Fibroblast of lung (primary cell): ENCODE data around the gene PRKCQ. TPM values are rescaled to one million over a fixed set of nuclear protein-coding genes. Genes with fewer than 3 reads are reported as not detected.

Experiments
- DNase-seq, 2 donors: peaks; one replicate each; pipeline versions ENCODE4 v3.0.0 to v3.0.0-alpha.2; 2010; ENCODE audit warnings: low read depth in 2 of 2
- H2AFZ ChIP-seq: 2 replicates; pipeline ENCODE4 v1.5.1; 2012; ENCODE audit warnings: low read length, control low read depth, inconsistent platforms
- H3K27ac ChIP-seq: 2 replicates; pipeline ENCODE4 v1.5.1; 2011; ENCODE audit warnings: low read length, control low read depth; ENCODE audit not compliant: insufficient read depth
- H3K27me3 ChIP-seq: 2 replicates; pipeline ENCODE4 v1.5.1; 2011; ENCODE audit warnings: mild to moderate bottlenecking, low read length; ENCODE audit not compliant: control insufficient read depth, insufficient read depth
- H3K36me3 ChIP-seq: 2 replicates; pipeline ENCODE4 v1.5.1; 2011; ENCODE audit warnings: low read length; ENCODE audit not compliant: control insufficient read depth, insufficient read depth
- H3K4me1 ChIP-seq: 2 replicates; pipeline ENCODE4 v1.5.1; 2011; ENCODE audit warnings: low read length; ENCODE audit not compliant: control insufficient read depth, insufficient read depth; ENCODE audit errors: extremely low read depth
- H3K4me2 ChIP-seq: 2 replicates; pipeline ENCODE4 v1.5.1; 2011; ENCODE audit warnings: low read length, control low read depth; ENCODE audit not compliant: insufficient read depth; ENCODE audit errors: extremely low read depth
- H3K4me3 ChIP-seq, 4 experiments: fragments of 200-600 bp in 1 of 4; sonication (generic) in 1 of 4; replicated peaks in 1 of 4; 2 replicates each; pipeline ENCODE4 v1.5.1; 2011 to 2016; ENCODE audit warnings: low read length in 4 of 4, low read depth in 3 of 4, mild to moderate bottlenecking in 3 of 4, control low read depth in 2 of 4, inconsistent platforms in 1 of 4, mixed read lengths in 1 of 4; ENCODE audit not compliant: insufficient read depth in 1 of 4; ENCODE audit errors: control extremely low read depth in 1 of 4
- H3K79me2 ChIP-seq: 2 replicates; pipeline ENCODE4 v1.5.1; 2012; ENCODE audit warnings: mild to moderate bottlenecking, low read length, inconsistent platforms; ENCODE audit not compliant: control insufficient read depth, insufficient read depth
- H3K9ac ChIP-seq: 2 replicates; pipeline ENCODE4 v1.5.1; 2011; ENCODE audit warnings: mild to moderate bottlenecking, low read length, control low read depth; ENCODE audit not compliant: insufficient read depth
- H3K9me3 ChIP-seq: 2 replicates; pipeline ENCODE4 v1.5.1; 2012; ENCODE audit warnings: low read depth, low read length; ENCODE audit not compliant: control insufficient read depth, insufficient read depth
- H4K20me1 ChIP-seq: 2 replicates; pipeline ENCODE4 v1.5.1; 2011; ENCODE audit warnings: low read length; ENCODE audit not compliant: control insufficient read depth, insufficient read depth; ENCODE audit errors: extremely low read depth
- CTCF ChIP-seq, 2 donors: IDR thresholded peaks in 1 of 2; conservative IDR thresholded peaks in 1 of 2; 1 replicate in 1 of 2; 2 replicates in 1 of 2; pipeline ENCODE4 v1.5.1; 2011 to 2012; ENCODE audit warnings: low read length in 2 of 2, control low read depth in 1 of 2, inconsistent platforms in 1 of 2, low read depth in 1 of 2, mild to moderate bottlenecking in 1 of 2
- EZH2 ChIP-seq: IDR thresholded peaks from 2 replicates; pipeline ENCODE4 v1.5.1; 2012; ENCODE audit warnings: low read length, control low read depth, mild to moderate bottlenecking; ENCODE audit errors: missing control alignments
- polyA plus RNA-seq, 2 donors: library from polyadenylated mRNA; depleted of rRNA in 1 of 2; stranded (reverse) in 1 of 2; unstranded in 1 of 2; fragments of >200 nt; gene quantifications; 2 replicates each; pipeline ENCODE4 v1.2.1, GENCODE V29; 2011 to 2012; ENCODE audit warnings: missing spikeins in 1 of 2
- total RNA-seq: library from RNA; depleted of rRNA; stranded (reverse); fragments of >200 nt; gene quantifications from 2 replicates; pipeline ENCODE4 v1.2.1, GENCODE V29; 2014

Gene PRKCQ
- total and polyA plus RNA-seq, 2 donors (not counting 1 experiment from before 2014, with no cell fraction given), result under 0.01 to 0.01 TPM

GRCh38 chr10:6612371-6612770 lies 32.3 kb upstream of the PRKCQ start:
- no peak overlapping the region for H3K9ac ChIP-seq
- H3K27ac ChIP-seq, result no peak overlapping the region
- TF ChIP-seq CTCF (conservative IDR thresholded peaks at IDR 0.05 in 1 of 2, IDR thresholded peaks at IDR 0.05 in 1 of 2; ENCODE audit: low read depth in 1 of 2, low read length in 2 of 2), result no peak
- TF ChIP-seq EZH2, result no peak
- H3K4me1 ChIP-seq, result no peaks in the 10 kb centered on the region
- H2AFZ ChIP-seq, result no peak overlapping the region
- no peaks in the 10 kb centered on the region for H3K27me3 ChIP-seq
- H3K9me3 ChIP-seq, result no peaks in the 10 kb centered on the region
- no peaks in the 10 kb centered on the region for H3K79me2 ChIP-seq
- DNase-seq, result no peak
- no peaks in the 10 kb centered on the region for H3K36me3 ChIP-seq
- H3K4me2 ChIP-seq, result no peak overlapping the region
- H3K4me3 ChIP-seq, result no peak overlapping the region
- no peaks in the 10 kb centered on the region for H4K20me1 ChIP-seq

- TF ChIP-seq CTCF (conservative IDR thresholded peaks at IDR 0.05 in 1 of 2, IDR thresholded peaks at IDR 0.05 in 1 of 2; ENCODE audit: low read depth in 1 of 2, low read length in 2 of 2) (no peak), EZH2 (no peak)
- no peaks in the 10 kb centered on the region for H3K27me3 ChIP-seq
- no peak overlapping the region for H3K4me2 ChIP-seq
- H3K36me3 ChIP-seq, result no peaks in the 10 kb centered on the region
- no peak for DNase-seq
- no peaks in the 10 kb centered on the region for H4K20me1 ChIP-seq
- no peaks in the 10 kb centered on the region for H3K9me3 ChIP-seq
- no peak overlapping the region for H2AFZ ChIP-seq
- H3K4me1 ChIP-seq, result no peaks in the 10 kb centered on the region
- H3K9ac ChIP-seq, result no peak overlapping the region
- H3K27ac ChIP-seq, result no peak overlapping the region
- H3K4me3 ChIP-seq, result no peak overlapping the region
- H3K79me2 ChIP-seq, result no peaks in the 10 kb centered on the region
These were observed 30.6 kb upstream of the PRKCQ start for GRCh38 chr10:6610647-6611046.

GRCh38 chr10:6609625-6610024 lies 29.5 kb upstream of the PRKCQ start:
- Histone ChIP-seq H3K27ac (no peak overlapping the region), H4K20me1 (no peaks in the 10 kb centered on the region), H3K4me2 (no peak overlapping the region), H3K27me3 (no peaks in the 10 kb centered on the region), H3K9me3 (no peaks in the 10 kb centered on the region), H3K9ac (no peak overlapping the region), H3K4me3 (no peak overlapping the region), H3K4me1 (no peaks in the 10 kb centered on the region), H3K79me2 (no peaks in the 10 kb centered on the region), H2AFZ (no peak overlapping the region), H3K36me3 (no peaks in the 10 kb centered on the region)
- no peak for DNase-seq
- TF ChIP-seq CTCF (conservative IDR thresholded peaks at IDR 0.05 in 1 of 2, IDR thresholded peaks at IDR 0.05 in 1 of 2; ENCODE audit: low read depth in 1 of 2, low read length in 2 of 2), result no peak
- no peak for TF ChIP-seq EZH2
